Natural killer cell (primary cell): ENCODE data around the gene CDKAL1. TPM values are rescaled to one million over a fixed set of nuclear protein-coding genes. Genes with fewer than 3 reads are reported as not detected.
"Not testable (repeated sequence)": the region's sequence is repeated elsewhere in the genome, so short reads cannot be mapped to it uniquely, and the experiment has no call there.

Source experiments
- ATAC-seq, 3 donors: fragments of 150-1000 bp in 2 of 3; fragments of 200-7000 bp in 1 of 3; cut with Tn5 transposase; 1 replicate in 1 of 3; 2 replicates in 2 of 3; pipeline ENCODE4 v1.10.0; 2021; ENCODE audit warnings: mild to moderate bottlenecking in 2 of 3, moderate library complexity in 2 of 3
- DNase-seq, 2 donors: peaks; one replicate each; pipeline versions ENCODE4 v3.0.0 to v3.0.0-alpha.2; 2013 to 2021; ENCODE audit warnings: mixed read lengths in 1 of 2
- H3K27ac ChIP-seq: one replicate; pipeline ENCODE4 v1.5.1; 2013; ENCODE audit warnings: mild to moderate bottlenecking, low read length
- H3K27me3 ChIP-seq: one replicate; pipeline ENCODE4 v1.6.1; 2013; ENCODE audit warnings: low read length; ENCODE audit not compliant: control insufficient read depth, insufficient read depth
- H3K36me3 ChIP-seq: one replicate; pipeline ENCODE4 v1.6.1; 2013; ENCODE audit warnings: low read length; ENCODE audit not compliant: control insufficient read depth, insufficient read depth
- H3K4me1 ChIP-seq: one replicate; pipeline ENCODE4 v1.6.1; 2013; ENCODE audit warnings: low read length; ENCODE audit not compliant: control insufficient read depth, insufficient read depth
- H3K4me3 ChIP-seq: one replicate; pipeline ENCODE4 v1.5.1; 2013; ENCODE audit warnings: low read length
- H3K9me3 ChIP-seq: one replicate; pipeline ENCODE4 v1.6.1; 2013; ENCODE audit warnings: low read length; ENCODE audit not compliant: control insufficient read depth, insufficient read depth
- H3K27ac Mint-ChIP-seq, 2 donors: one replicate each; pipeline ENCODE4 v1.8.0; 2022; ENCODE audit warnings: mild to moderate bottlenecking in 2 of 2, mixed read lengths in 2 of 2, moderate library complexity in 1 of 2
- H3K27me3 Mint-ChIP-seq, 2 donors: one replicate each; pipeline ENCODE4 v1.8.0; 2022; ENCODE audit warnings: low read depth in 2 of 2, mixed read lengths in 2 of 2
- H3K36me3 Mint-ChIP-seq: one replicate; pipeline ENCODE4 v1.8.0; 2022; ENCODE audit warnings: mixed read lengths
- H3K4me1 Mint-ChIP-seq, 2 donors: one replicate each; pipeline ENCODE4 v1.8.0; 2022; ENCODE audit warnings: mixed read lengths in 2 of 2
- H3K4me3 Mint-ChIP-seq: one replicate; pipeline ENCODE4 v1.8.0; 2022; ENCODE audit warnings: mild to moderate bottlenecking, moderate library complexity, mixed read lengths
- H3K9me3 Mint-ChIP-seq, 2 donors: one replicate each; pipeline ENCODE4 v1.8.0; 2022; ENCODE audit warnings: mixed read lengths in 2 of 2
- WGBS: methylation state at CpG from one replicate; pipeline ENCODE4 v1.1.7; 2013; ENCODE audit warnings: missing lambda C conversion rate; ENCODE audit not compliant: insufficient coverage; 5-methylcytosine and 5-hydroxymethylcytosine counted together
- intact Hi-C: fragments of 100-400 bp; cut with micrococcal nuclease; formaldehyde crosslinking; loops from one replicate; pipeline ENCODE4 v1.14.2; 2022
- total RNA-seq, 4 donors: library from RNA; stranded (reverse); fragments of 120-200 nt in 1 of 4; gene quantifications; one replicate each; pipeline versions ENCODE4 v1.2.3 to v1.2.4, GENCODE V29; 2013 to 2022
- TF ChIP-seq, protein P1 (sequence below): fragments of 200-600 bp; IDR thresholded peaks from one replicate; pipeline ENCODE4 v1.8.0; 2022; ENCODE audit warnings: antibody characterized with exemption

The CDKAL1 gene
- total RNA-seq, 3 donors from 2014 or later (not counting 1 experiment from before 2014, with no cell fraction given) = 26.0 to 32.8 (median 28.9) TPM

DNA sequence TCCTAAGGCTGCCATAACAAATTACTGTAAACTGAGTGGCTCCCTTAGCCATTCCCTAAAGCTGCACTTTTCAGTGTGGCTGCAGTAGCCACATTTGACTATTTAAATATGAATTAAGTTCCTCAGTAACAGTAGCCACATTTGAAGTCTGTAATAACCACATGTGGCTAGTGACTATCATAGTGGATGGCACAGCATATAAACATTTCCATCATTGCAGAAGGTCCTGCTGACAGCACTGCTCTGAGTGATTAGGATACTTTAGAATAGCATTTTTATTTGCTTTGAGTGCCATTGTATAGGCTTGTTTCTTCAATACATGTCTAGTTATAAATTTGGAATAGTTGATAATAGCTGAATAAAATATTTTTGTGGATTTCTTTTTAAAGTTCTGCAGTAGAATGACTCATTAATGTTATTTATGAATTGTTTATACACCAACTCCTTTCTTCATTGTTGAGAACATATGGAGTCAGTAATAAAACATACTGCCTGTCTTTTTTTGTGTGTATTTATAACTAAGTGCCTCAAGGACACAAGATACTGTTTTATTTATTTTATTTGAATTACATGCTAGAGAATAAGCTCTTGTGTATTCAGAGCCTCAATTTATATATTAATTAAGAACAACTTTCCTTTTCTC is 217.2 kb downstream of the CDKAL1 start:
- no peaks in the 10 kb centered on the region for H3K4me1 ChIP-seq
- no peaks in the 10 kb centered on the region for H3K9me3 ChIP-seq
- Mint-ChIP-seq H3K27me3 (no peaks in the 10 kb centered on the region), H3K9me3 (no peaks in the 10 kb centered on the region), H3K27ac (no peak overlapping the region), H3K4me1 (peaks cover 17 to 30% of the 10 kb centered on the region in 2 donors), H3K4me3 (no peak overlapping the region), H3K36me3 (no peaks in the 10 kb centered on the region)
- no peaks in the 10 kb centered on the region for H3K36me3 ChIP-seq
- H3K27ac ChIP-seq = no peak overlapping the region
- no peaks in the 10 kb centered on the region for H3K27me3 ChIP-seq
- H3K4me3 ChIP-seq = no peak overlapping the region
- no peak for DNase-seq
- TF ChIP-seq, protein P1, sequence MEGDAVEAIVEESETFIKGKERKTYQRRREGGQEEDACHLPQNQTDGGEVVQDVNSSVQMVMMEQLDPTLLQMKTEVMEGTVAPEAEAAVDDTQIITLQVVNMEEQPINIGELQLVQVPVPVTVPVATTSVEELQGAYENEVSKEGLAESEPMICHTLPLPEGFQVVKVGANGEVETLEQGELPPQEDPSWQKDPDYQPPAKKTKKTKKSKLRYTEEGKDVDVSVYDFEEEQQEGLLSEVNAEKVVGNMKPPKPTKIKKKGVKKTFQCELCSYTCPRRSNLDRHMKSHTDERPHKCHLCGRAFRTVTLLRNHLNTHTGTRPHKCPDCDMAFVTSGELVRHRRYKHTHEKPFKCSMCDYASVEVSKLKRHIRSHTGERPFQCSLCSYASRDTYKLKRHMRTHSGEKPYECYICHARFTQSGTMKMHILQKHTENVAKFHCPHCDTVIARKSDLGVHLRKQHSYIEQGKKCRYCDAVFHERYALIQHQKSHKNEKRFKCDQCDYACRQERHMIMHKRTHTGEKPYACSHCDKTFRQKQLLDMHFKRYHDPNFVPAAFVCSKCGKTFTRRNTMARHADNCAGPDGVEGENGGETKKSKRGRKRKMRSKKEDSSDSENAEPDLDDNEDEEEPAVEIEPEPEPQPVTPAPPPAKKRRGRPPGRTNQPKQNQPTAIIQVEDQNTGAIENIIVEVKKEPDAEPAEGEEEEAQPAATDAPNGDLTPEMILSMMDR = no peak
- intact Hi-C loops = no loop called here
- ATAC-seq = no peak

DNA sequence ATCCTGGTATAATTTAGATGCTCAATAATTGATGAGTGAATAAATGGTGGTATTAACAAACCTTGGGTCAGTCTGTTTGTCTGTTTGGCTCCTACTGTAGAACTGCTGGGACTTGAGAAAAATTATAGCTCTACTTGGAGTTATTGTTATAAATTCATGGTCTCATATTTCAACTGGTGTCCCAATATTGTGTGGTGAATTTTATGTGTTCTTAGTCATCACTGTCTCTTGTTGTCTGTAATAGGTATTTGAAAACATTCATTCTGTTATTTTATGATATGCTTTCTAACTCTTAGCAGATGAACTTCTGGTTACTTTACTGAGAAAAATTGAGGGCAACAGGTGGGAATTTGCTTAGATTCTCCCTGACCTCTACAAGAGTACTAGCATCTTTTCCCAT is 221.4 kb downstream of the CDKAL1 start:
- intact Hi-C loops = no loop called here
- Mint-ChIP-seq H3K36me3 (no peaks in the 10 kb centered on the region), H3K9me3 (no peaks in the 10 kb centered on the region)

DNA sequence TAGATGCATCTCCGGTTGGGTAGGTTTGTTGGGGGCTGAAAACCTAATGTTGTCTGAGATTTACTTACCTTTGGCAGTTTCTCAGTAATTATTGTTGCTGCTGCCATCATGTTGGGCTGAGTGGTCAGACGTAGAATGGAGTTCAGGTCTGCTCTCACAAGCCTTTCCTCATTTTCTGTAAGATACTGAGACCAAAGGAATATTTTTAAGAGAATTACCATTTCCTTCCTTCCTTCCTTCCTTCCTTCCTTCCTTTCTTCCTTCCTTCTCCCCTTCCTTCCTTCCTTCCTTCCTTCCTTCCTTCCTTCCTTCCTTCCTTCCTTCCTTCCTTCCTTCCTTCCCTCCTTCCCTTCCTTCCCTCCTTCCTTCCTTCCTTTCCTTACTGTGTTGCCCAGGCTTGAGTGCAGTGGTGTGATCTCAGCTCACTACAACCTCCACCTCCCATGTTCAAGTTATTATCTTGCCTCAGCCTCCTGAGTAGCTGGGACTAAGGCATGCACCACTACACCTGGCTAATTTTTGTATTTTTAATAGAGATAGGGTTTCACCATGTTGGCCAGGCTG is 222.4 kb downstream of the CDKAL1 start:
- DNase-seq = not testable (repeated sequence)

More for the DNA sequence above, 221.4 kb downstream of the CDKAL1 start:
- Mint-ChIP-seq H3K4me3 (no peak overlapping the region), H3K4me1 (peaks cover 5 to 15% of the 10 kb centered on the region in 2 donors), H3K27ac (no peak overlapping the region), H3K27me3 (no peaks in the 10 kb centered on the region)
- TF ChIP-seq, protein P1 = no peak
- no peak overlapping the region for H3K4me3 ChIP-seq
- ATAC-seq = no peak
- H3K27me3 ChIP-seq = no peaks in the 10 kb centered on the region
- no peaks in the 10 kb centered on the region for H3K9me3 ChIP-seq
- DNase-seq = no peak
- no peak overlapping the region for H3K27ac ChIP-seq
- no peaks in the 10 kb centered on the region for H3K4me1 ChIP-seq
- peaks cover 2% of the 10 kb centered on the region for H3K36me3 ChIP-seq

DNA sequence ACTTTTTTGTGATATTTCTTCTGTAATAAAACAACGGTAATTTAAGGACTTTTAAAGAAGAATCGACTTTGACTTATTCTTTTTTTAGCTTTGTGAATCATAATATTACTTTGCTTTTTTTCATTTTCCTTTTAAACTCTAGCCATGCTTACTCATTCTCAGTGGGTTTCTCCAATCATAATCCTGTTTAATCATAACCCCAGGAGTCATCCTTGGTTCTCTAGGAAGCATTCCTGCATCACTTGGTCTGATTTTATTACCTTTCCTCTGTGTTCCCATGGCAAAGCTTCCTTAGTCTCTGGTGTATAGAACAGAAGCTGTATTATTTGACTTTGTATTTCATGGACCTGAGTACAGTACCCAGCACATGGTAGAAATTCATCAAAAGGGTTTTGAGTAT is 223.5 kb downstream of the CDKAL1 start:
- Histone ChIP-seq H3K4me3 (no peak overlapping the region), H3K27ac (no peak overlapping the region), H3K9me3 (no peaks in the 10 kb centered on the region), H3K4me1 (no peaks in the 10 kb centered on the region), H3K27me3 (no peaks in the 10 kb centered on the region), H3K36me3 (peaks cover 2% of the 10 kb centered on the region)
- Mint-ChIP-seq H3K4me1 (peaks cover 5 to 10% of the 10 kb centered on the region in 2 donors), H3K27me3 (no peaks in the 10 kb centered on the region), H3K9me3 (no peaks in the 10 kb centered on the region), H3K27ac (no peak overlapping the region), H3K4me3 (no peak overlapping the region), H3K36me3 (no peaks in the 10 kb centered on the region)
- DNase-seq (no peak), ATAC-seq (no peak)
- no CpG with 5 or more reads among the region's 2 CpGs for WGBS
- intact Hi-C loops = no loop called here
- TF ChIP-seq, protein P1 = no peak

More for the DNA sequence above, 222.4 kb downstream of the CDKAL1 start:
- H3K9me3 Mint-ChIP-seq, H3K27me3 Mint-ChIP-seq, H3K36me3 Mint-ChIP-seq, H3K4me3 ChIP-seq, H3K27ac Mint-ChIP-seq, H3K4me3 Mint-ChIP-seq, ATAC-seq, H3K27ac ChIP-seq, H3K9me3 ChIP-seq, H3K36me3 ChIP-seq, H3K27me3 ChIP-seq, H3K4me1 ChIP-seq, intact Hi-C loops: not testable (repeated sequence)
- peaks cover 5 to 14% of the 10 kb centered on the region in 2 donors for H3K4me1 Mint-ChIP-seq
- WGBS = 100% methylated on average over 2 of the region's 2 CpGs
